Measurements from ENCODE around the gene TOP1. TPM values are rescaled to one million over a fixed set of nuclear protein-coding genes. Genes with fewer than 3 reads are reported as not detected.

Gene TOP1
- total and polyA plus RNA-seq, 2 donors from 2014 or later = 23.4 to 49.9 TPM

DNA sequence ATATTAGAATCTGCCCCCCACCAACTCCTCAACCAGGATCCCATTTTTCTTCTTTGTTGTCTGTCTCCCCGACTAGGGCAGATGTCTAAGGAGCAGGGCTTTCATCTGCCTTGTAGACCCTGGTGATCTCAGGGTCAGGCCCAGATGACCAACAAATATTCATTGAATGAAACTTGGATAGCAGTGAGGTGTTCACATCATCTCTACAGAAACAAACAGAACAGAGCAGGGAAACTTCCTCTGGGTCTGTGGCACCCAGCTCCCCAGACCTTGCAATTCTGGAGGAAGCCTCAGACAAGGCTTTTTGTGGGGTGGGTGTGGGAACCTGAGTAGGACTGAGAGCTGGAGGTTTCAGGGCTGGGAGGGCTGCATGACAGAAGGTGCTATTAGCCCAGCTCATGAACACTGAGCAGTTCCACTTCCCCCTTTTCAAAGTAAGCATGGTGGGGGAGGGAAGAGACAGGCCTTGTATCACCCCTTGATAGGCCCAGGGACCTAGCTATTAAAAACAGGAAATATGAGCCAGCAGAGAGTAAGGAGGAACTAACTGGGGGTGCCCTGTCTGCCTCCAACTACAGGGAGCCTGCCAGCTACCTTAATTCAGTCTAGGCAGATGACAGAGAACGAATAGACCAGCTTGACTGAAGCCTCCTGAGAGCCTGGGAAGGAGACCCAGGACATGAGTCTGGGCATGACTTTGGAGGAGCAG lies 37.3 kb upstream of the TOP1 start:
- H3K4me3 ChIP-seq (ENCODE audit: low read length in 3 of 3) = no peak overlapping the region
- peak in 1 of 5 donors; percentile 26 for DNase-seq
- FAIRE-seq = no peak
- no peaks in the 10 kb centered on the region for H3K27me3 ChIP-seq (ENCODE audit: control insufficient read depth, insufficient read depth, low read length)
- H3K36me3 ChIP-seq (ENCODE audit: control insufficient read depth in 2 of 3, insufficient read depth in 3 of 3, low read length in 3 of 3) = no peaks in the 10 kb centered on the region
- TF ChIP-seq, protein P1, sequence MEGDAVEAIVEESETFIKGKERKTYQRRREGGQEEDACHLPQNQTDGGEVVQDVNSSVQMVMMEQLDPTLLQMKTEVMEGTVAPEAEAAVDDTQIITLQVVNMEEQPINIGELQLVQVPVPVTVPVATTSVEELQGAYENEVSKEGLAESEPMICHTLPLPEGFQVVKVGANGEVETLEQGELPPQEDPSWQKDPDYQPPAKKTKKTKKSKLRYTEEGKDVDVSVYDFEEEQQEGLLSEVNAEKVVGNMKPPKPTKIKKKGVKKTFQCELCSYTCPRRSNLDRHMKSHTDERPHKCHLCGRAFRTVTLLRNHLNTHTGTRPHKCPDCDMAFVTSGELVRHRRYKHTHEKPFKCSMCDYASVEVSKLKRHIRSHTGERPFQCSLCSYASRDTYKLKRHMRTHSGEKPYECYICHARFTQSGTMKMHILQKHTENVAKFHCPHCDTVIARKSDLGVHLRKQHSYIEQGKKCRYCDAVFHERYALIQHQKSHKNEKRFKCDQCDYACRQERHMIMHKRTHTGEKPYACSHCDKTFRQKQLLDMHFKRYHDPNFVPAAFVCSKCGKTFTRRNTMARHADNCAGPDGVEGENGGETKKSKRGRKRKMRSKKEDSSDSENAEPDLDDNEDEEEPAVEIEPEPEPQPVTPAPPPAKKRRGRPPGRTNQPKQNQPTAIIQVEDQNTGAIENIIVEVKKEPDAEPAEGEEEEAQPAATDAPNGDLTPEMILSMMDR (IDR thresholded peaks at IDR 0.05; ENCODE audit: borderline replicate concordance, extremely low read depth, insufficient read depth) = no peak
- H3K9me3 ChIP-seq (ENCODE audit: control insufficient read depth in 2 of 3, insufficient read depth in 1 of 3, low read length in 3 of 3) = no peaks in the 10 kb centered on the region
- H3K27ac ChIP-seq (ENCODE audit: low read depth in 2 of 2, low read length in 2 of 2) = no peak overlapping the region
- no peak overlapping the region for H3K9ac ChIP-seq (ENCODE audit: low read length in 3 of 3)
- peaks cover 0 to 2% (median 0%) of the 10 kb centered on the region in 3 donors for H3K4me1 ChIP-seq (ENCODE audit: control insufficient read depth in 2 of 3, insufficient read depth in 2 of 3, low read depth in 1 of 3, low read length in 3 of 3)
- intact Hi-C loops (cut with DNase I) = no loop called here

DNA sequence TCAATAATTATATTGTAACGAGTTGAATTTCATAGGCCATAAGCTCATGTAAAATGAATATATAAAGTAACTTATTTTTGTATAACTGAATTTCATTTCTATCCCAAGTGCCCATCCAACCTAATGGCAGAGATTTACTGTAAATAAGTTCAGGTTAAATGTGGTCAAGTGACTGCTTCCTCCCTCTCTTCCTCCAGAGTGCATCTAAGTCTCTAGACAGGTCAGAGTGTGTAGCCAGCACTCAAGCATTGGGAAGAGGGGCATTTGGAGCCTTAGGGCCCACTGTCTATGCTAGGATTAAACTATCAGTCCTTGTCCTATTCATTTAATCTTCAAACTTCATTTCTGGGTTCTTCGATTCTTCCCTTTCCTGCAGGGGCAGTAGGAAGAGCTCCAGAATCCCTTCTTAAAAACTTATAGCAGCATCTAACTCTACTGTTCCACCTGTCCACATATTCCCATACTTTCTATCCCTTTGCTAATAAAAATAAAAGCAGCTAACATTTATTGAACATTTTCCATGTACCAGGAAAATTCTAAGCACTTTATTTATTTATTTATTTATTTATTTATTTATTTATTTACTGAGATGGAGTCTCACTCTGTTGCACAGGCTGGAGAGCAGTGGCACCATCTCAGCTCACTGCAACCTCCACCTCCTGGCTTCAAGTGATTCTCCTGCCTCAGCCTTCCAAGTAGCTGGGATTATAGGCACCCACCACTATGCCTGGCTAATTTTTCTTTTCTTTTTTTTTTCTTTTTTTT lies 36.1 kb upstream of the TOP1 start:
- H3K36me3 ChIP-seq (ENCODE audit: control insufficient read depth in 2 of 3, insufficient read depth in 3 of 3, low read length in 3 of 3) = no peaks in the 10 kb centered on the region
- TF ChIP-seq, protein P1 (IDR thresholded peaks at IDR 0.05; ENCODE audit: borderline replicate concordance, extremely low read depth, insufficient read depth) = no peak
- H3K27ac ChIP-seq (ENCODE audit: low read depth in 2 of 2, low read length in 2 of 2) = no peak overlapping the region
- DNase-seq (no peak), FAIRE-seq (no peak)
- H3K4me1 ChIP-seq (ENCODE audit: control insufficient read depth in 2 of 3, insufficient read depth in 2 of 3, low read depth in 1 of 3, low read length in 3 of 3) = peaks cover 0 to 2% (median 0%) of the 10 kb centered on the region in 3 donors
- H3K9ac ChIP-seq (ENCODE audit: low read length in 3 of 3) = no peak overlapping the region
- no peaks in the 10 kb centered on the region for H3K27me3 ChIP-seq (ENCODE audit: control insufficient read depth, insufficient read depth, low read length)
- H3K4me3 ChIP-seq (ENCODE audit: low read length in 3 of 3) = no peak overlapping the region
- intact Hi-C loops (cut with DNase I) = no loop called here
- H3K9me3 ChIP-seq (ENCODE audit: control insufficient read depth in 2 of 3, insufficient read depth in 1 of 3, low read length in 3 of 3) = no peaks in the 10 kb centered on the region

DNA sequence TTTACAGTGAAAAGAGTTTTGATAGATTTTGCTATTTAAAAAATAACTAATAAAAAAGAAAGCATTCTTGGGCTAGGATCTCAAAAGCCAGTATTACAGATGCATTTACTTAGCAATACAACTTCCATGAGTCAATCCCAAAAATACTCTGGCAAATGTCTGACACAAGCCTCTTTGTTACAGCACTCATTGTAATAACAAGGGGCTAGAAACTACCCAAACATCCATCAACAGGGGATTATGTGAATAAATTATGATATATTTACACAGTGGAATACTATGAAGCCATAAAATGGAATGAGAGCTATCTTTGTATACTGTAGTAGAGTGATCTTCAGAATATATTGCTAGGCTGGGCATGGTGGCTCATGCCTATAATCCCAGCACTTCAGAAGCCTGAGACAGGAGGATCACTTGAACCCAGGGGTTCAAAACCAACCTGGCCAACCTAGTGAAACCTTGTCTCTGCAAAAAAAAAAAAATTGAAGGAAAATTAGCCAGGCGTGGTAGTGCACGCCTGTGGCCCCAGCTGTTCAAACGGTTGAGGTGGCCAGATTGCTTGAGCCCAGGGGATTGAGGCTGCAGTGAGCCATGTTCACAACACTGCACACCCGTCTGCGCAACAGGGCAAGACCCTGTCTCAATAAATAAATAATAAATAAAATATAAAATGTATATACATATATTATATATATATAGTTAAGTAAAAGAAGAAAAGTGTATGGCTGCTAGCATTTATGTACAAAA lies 34.7 kb upstream of the TOP1 start:
- FAIRE-seq = no peak

More for the DNA sequence above, 34.7 kb upstream of the TOP1 start:
- Histone ChIP-seq H3K9ac (ENCODE audit: low read length in 3 of 3) (no peak overlapping the region), H3K27ac (ENCODE audit: low read depth in 2 of 2, low read length in 2 of 2) (no peak overlapping the region), H3K36me3 (ENCODE audit: control insufficient read depth in 2 of 3, insufficient read depth in 3 of 3, low read length in 3 of 3) (no peaks in the 10 kb centered on the region), H3K4me1 (ENCODE audit: control insufficient read depth in 2 of 3, insufficient read depth in 2 of 3, low read depth in 1 of 3, low read length in 3 of 3) (peaks cover 0 to 2% (median 0%) of the 10 kb centered on the region in 3 donors), H3K9me3 (ENCODE audit: control insufficient read depth in 2 of 3, insufficient read depth in 1 of 3, low read length in 3 of 3) (no peaks in the 10 kb centered on the region), H3K4me3 (ENCODE audit: low read length in 3 of 3) (no peak overlapping the region), H3K27me3 (ENCODE audit: control insufficient read depth, insufficient read depth, low read length) (no peaks in the 10 kb centered on the region)
- no peak for DNase-seq
- TF ChIP-seq, protein P1 (IDR thresholded peaks at IDR 0.05; ENCODE audit: borderline replicate concordance, extremely low read depth, insufficient read depth) = no peak
- intact Hi-C loops (cut with DNase I) = no loop called here
